ENCODE data around the gene PFKM. TPM values are rescaled to one million over a fixed set of nuclear protein-coding genes. Genes with fewer than 3 reads are reported as not detected.

PFKM gene
- 100 to 1,000 TPM in 1 of 2 donors, 10 to 100 TPM in 1; 90.0 to 107 TPM for total RNA-seq
- 94.0 TPM for polyA plus RNA-seq (2013, experiment 1 of 2)
- polyA plus RNA-seq (2013, experiment 2 of 2) = 81.0 TPM
- long read RNA-seq, experiment 1, transcript PFKM-203 (23 exons, 3,224 nt) = major isoform, 9 of 43 reads
- long read RNA-seq, experiment 1, partial matches to known transcripts = 20 of 43 reads
- long read RNA-seq, experiment 1, other reads (novel, unspliced or antisense) = 10 of 43 reads
- long read RNA-seq, experiment 2, transcript PFKM-203 (23 exons, 3,224 nt) = major isoform, 91 of 150 reads
- long read RNA-seq, experiment 2, transcript PFKM-202 (25 exons, 3,226 nt) = minor isoform, 6 of 150 reads
- long read RNA-seq, experiment 2, partial matches to known transcripts = 19 of 150 reads
- long read RNA-seq, experiment 2, other reads (novel, unspliced or antisense) = 30 of 150 reads
- long read RNA-seq, experiment 3, transcript PFKM-206 (22 exons, 3,063 nt) = minor isoform, 6 of 388 reads
- long read RNA-seq, experiment 3, transcript PFKM-203 (23 exons, 3,224 nt) = major isoform, 280 of 388 reads
- long read RNA-seq, experiment 3, transcript PFKM-202 (25 exons, 3,226 nt) = minor isoform, 10 of 388 reads
- long read RNA-seq, experiment 3, partial matches to known transcripts = 17 of 388 reads
- long read RNA-seq, experiment 3, other reads (novel, unspliced or antisense) = 67 of 388 reads
- long read RNA-seq, experiment 4, transcript PFKM-203 (23 exons, 3,224 nt) = major isoform, 12 of 21 reads
- long read RNA-seq, experiment 4, partial matches to known transcripts = 5 of 21 reads
- long read RNA-seq, experiment 4, other reads (novel, unspliced or antisense) = 3 of 21 reads

- Mint-ChIP-seq H3K4me3 (peak within 1 kb of the TSS; percentile 94), H3K27ac (peak within 1 kb of the TSS; percentile 97), H3K4me1 (peaks cover 21% of the 10 kb centered on the region), H3K36me3 (ENCODE audit: low read depth) (peaks cover 12% of the 10 kb centered on the region), H3K27me3 (ENCODE audit: insufficient read depth) (peaks cover 10% of the 10 kb centered on the region), H3K9me3 (peaks cover 13% of the 10 kb centered on the region)
- WGBS, 2 experiments (ENCODE audit: insufficient coverage in 1 of 2, insufficient read length in 1 of 2) = 0% methylated on average over 7 to 19 of the region's 20 CpGs
- Histone ChIP-seq H3K4me3 (ENCODE audit: low read length) (peak within 1 kb of the TSS; percentile 98), H3K9ac (ENCODE audit: extremely low read depth, low read length, poor library complexity, severe bottlenecking) (peak within 1 kb of the TSS; percentile 70), H3K36me3 (ENCODE audit: control insufficient read depth, insufficient read depth, low read length) (peaks cover 13% of the 10 kb centered on the region), H3K27ac (ENCODE audit: low read depth, low read length) (peak within 1 kb of the TSS; percentile 81), H3K27me3 (ENCODE audit: control insufficient read depth, insufficient read depth, low read length, poor library complexity, severe bottlenecking) (no peaks in the 10 kb centered on the region), H3K9me3 (ENCODE audit: control insufficient read depth, low read length) (no peaks in the 10 kb centered on the region), H3K4me1 (ENCODE audit: control insufficient read depth, insufficient read depth, low read length) (peaks cover 6% of the 10 kb centered on the region)
- peak; percentile 98 for DNase-seq
- TF ChIP-seq, protein P1, sequence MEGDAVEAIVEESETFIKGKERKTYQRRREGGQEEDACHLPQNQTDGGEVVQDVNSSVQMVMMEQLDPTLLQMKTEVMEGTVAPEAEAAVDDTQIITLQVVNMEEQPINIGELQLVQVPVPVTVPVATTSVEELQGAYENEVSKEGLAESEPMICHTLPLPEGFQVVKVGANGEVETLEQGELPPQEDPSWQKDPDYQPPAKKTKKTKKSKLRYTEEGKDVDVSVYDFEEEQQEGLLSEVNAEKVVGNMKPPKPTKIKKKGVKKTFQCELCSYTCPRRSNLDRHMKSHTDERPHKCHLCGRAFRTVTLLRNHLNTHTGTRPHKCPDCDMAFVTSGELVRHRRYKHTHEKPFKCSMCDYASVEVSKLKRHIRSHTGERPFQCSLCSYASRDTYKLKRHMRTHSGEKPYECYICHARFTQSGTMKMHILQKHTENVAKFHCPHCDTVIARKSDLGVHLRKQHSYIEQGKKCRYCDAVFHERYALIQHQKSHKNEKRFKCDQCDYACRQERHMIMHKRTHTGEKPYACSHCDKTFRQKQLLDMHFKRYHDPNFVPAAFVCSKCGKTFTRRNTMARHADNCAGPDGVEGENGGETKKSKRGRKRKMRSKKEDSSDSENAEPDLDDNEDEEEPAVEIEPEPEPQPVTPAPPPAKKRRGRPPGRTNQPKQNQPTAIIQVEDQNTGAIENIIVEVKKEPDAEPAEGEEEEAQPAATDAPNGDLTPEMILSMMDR (conservative IDR thresholded peaks at IDR 0.05) = no peak
These were observed at the start of gene PFKM for GRCh38 chr12:48119078-48119833. Gene PFKM, plus strand, starts transcription at chr12:48119364. Its CDS starts 3,411 bp downstream, at chr12:48122775.

GRCh38 chr12:48070033-48070432 lies 49.1 kb upstream of the PFKM start:
- Histone ChIP-seq H3K4me3 (ENCODE audit: low read length) (no peak overlapping the region), H3K27me3 (ENCODE audit: control insufficient read depth, insufficient read depth, low read length, poor library complexity, severe bottlenecking) (no peaks in the 10 kb centered on the region), H3K4me1 (ENCODE audit: control insufficient read depth, insufficient read depth, low read length) (no peaks in the 10 kb centered on the region), H3K36me3 (ENCODE audit: control insufficient read depth, insufficient read depth, low read length) (peaks cover 83% of the 10 kb centered on the region), H3K27ac (ENCODE audit: low read depth, low read length) (no peak overlapping the region), H3K9ac (ENCODE audit: extremely low read depth, low read length, poor library complexity, severe bottlenecking) (no peak overlapping the region), H3K9me3 (ENCODE audit: control insufficient read depth, low read length) (no peaks in the 10 kb centered on the region)
- no peak for DNase-seq
- H3K4me1 Mint-ChIP-seq = no peaks in the 10 kb centered on the region
- TF ChIP-seq, protein P1 (conservative IDR thresholded peaks at IDR 0.05) = no peak
- H3K9me3 Mint-ChIP-seq = no peaks in the 10 kb centered on the region
- no peak overlapping the region for H3K27ac Mint-ChIP-seq
- H3K4me3 Mint-ChIP-seq = no peak overlapping the region
- H3K27me3 Mint-ChIP-seq (ENCODE audit: insufficient read depth) = no peaks in the 10 kb centered on the region
- 90 to 100% methylated on average over 1 of the region's 1 CpG for WGBS, 2 experiments (ENCODE audit: insufficient coverage in 1 of 2, insufficient read length in 1 of 2)
- peaks cover 57% of the 10 kb centered on the region for H3K36me3 Mint-ChIP-seq (ENCODE audit: low read depth)

GRCh38 chr12:48070731-48071130 lies 48.4 kb upstream of the PFKM start:
- H3K27me3 ChIP-seq (ENCODE audit: control insufficient read depth, insufficient read depth, low read length, poor library complexity, severe bottlenecking) = no peaks in the 10 kb centered on the region
- H3K27ac ChIP-seq (ENCODE audit: low read depth, low read length) = no peak overlapping the region
- TF ChIP-seq, protein P1 (conservative IDR thresholded peaks at IDR 0.05) = no peak
- Mint-ChIP-seq H3K27ac (no peak overlapping the region), H3K4me3 (no peak overlapping the region), H3K9me3 (no peaks in the 10 kb centered on the region), H3K36me3 (ENCODE audit: low read depth) (peaks cover 51% of the 10 kb centered on the region), H3K27me3 (ENCODE audit: insufficient read depth) (no peaks in the 10 kb centered on the region), H3K4me1 (no peaks in the 10 kb centered on the region)
- WGBS, 2 experiments (ENCODE audit: insufficient coverage in 1 of 2, insufficient read length in 1 of 2) = 93 to 94% methylated on average over 4 of the region's 4 CpGs
- H3K4me1 ChIP-seq (ENCODE audit: control insufficient read depth, insufficient read depth, low read length) = no peaks in the 10 kb centered on the region
- H3K36me3 ChIP-seq (ENCODE audit: control insufficient read depth, insufficient read depth, low read length) = peaks cover 76% of the 10 kb centered on the region
- no peak overlapping the region for H3K9ac ChIP-seq (ENCODE audit: extremely low read depth, low read length, poor library complexity, severe bottlenecking)
- H3K9me3 ChIP-seq (ENCODE audit: control insufficient read depth, low read length) = no peaks in the 10 kb centered on the region
- H3K4me3 ChIP-seq (ENCODE audit: low read length) = no peak overlapping the region
- DNase-seq = no peak

Data from endodermal cell (in vitro differentiated cells).